Fibroblast of lung (primary cell): Measurements from ENCODE around the gene LOXL4.

Source experiments
- EZH2 ChIP-seq: IDR thresholded peaks from 2 replicates; pipeline ENCODE4 v1.5.1; 2012; ENCODE audit warnings: low read length, control low read depth, mild to moderate bottlenecking; ENCODE audit errors: missing control alignments
- TF ChIP-seq, protein P1 (sequence below), 2 donors: IDR thresholded peaks in 1 of 2; conservative IDR thresholded peaks in 1 of 2; 1 replicate in 1 of 2; 2 replicates in 1 of 2; pipeline ENCODE4 v1.5.1; 2011 to 2012; ENCODE audit warnings: low read length in 2 of 2, control low read depth in 1 of 2, inconsistent platforms in 1 of 2, low read depth in 1 of 2, mild to moderate bottlenecking in 1 of 2

DNA sequence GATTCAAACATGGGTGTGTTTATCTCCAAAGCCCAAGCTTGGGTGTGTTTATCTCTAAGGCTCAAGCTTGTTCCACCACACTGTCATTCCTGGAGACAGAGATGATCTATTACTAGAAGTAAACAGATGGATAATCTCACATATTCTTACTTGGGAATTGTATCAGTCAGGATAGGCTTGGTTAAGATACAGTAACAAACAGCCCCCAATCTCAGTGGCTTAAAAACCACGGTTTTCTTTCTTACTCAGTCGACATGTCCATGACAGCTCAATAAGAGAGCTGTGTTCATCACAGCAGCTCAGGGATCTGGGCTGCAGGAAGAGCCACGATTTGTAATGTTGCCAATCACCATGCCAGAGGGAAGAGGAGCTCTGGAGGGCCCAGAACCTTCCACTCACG, 38.5 kb upstream of the LOXL4 start:
- TF ChIP-seq, protein P1, sequence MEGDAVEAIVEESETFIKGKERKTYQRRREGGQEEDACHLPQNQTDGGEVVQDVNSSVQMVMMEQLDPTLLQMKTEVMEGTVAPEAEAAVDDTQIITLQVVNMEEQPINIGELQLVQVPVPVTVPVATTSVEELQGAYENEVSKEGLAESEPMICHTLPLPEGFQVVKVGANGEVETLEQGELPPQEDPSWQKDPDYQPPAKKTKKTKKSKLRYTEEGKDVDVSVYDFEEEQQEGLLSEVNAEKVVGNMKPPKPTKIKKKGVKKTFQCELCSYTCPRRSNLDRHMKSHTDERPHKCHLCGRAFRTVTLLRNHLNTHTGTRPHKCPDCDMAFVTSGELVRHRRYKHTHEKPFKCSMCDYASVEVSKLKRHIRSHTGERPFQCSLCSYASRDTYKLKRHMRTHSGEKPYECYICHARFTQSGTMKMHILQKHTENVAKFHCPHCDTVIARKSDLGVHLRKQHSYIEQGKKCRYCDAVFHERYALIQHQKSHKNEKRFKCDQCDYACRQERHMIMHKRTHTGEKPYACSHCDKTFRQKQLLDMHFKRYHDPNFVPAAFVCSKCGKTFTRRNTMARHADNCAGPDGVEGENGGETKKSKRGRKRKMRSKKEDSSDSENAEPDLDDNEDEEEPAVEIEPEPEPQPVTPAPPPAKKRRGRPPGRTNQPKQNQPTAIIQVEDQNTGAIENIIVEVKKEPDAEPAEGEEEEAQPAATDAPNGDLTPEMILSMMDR (conservative IDR thresholded peaks at IDR 0.05 in 1 of 2, IDR thresholded peaks at IDR 0.05 in 1 of 2; ENCODE audit: low read depth in 1 of 2, low read length in 2 of 2), result no peak
- no peak for TF ChIP-seq EZH2
